GM19455 (cell line): ENCODE measurements around the gene ECE1.
A peak's percentile ranks its signal among the peaks of the same experiment; 100 is the strongest.
"Not testable (repeated sequence)": the region's sequence is repeated elsewhere in the genome, so short reads cannot be mapped to it uniquely, and the experiment has no call there.

Experiments used
- ATAC-seq: cut with Tn5 transposase; IDR thresholded peaks from one replicate; pipeline ENCODE4 v1.9.1; 2021; ENCODE audit not compliant: unreplicated experiment

The ECE1 gene

DNA sequence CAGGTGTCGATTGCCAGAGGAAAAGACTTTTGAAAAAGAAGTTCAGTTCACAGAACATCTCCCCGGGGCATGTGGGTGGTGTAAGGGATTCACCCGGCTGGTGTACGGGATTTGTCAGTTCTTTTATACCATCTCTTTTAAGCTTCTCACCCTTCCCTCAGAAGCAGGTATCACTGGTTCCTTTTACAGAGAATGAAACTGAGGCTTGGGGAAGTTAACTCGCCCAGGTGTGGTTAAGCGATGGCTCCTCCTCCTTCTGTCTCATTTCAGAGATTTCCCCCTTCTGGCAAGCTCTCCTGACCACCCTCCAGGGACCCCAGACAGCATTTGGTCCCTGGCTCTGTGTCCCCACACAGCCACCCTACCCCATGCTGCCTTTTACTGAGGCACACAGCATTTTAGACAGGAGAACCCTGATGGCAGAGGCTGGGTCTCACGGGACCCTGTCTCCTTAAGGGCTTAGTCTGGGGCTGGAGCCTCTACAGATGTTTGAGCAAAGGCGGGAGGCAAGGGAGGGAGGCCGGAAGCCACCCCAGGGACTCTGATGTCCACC, 2.8 kb upstream of the ECE1 start:
- ATAC-seq, result peak; percentile 39

DNA sequence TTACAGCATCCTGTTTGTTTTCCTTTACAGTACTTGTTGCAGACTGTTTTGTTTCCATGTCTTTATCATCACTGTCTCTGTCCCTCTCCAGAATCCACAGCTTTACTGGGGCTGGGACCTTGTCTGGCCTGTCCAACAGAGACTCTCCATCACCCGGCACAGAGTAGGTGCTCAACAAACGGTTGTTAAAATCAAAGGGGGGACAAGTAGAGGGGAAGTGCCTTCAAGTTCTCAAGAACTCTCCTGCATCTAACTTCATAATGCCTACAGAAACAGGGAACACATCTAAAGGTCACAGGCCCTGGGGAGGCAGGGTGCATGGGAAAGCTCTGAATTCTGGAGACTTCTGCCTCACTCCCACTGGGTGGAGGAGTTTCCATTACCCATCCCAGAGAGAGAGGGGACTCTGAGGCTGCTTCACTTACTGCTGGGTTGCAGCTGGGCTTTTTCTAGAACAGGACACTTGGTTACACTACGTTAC, 2.3 kb upstream of the ECE1 start:
- ATAC-seq, result no peak

DNA sequence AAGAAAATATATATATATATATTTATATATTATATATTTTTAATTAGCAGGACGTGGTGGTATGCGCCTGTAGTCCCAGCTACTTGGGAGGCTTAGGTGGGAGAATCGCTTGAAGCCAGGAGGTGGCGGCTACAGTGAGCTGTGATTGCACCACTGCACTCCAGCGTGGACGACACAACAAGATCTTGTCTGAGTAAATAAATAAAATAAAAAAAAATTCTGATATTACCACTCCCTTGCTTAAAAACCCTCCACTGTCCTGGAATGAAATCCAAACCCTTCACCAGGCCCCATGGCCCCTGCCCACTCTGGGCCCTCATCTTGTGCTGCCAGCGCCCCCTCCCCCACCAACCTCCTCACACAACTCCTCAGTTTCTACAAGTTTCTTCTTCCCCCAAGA, 1.7 kb upstream of the ECE1 start:
- no peak for ATAC-seq

DNA sequence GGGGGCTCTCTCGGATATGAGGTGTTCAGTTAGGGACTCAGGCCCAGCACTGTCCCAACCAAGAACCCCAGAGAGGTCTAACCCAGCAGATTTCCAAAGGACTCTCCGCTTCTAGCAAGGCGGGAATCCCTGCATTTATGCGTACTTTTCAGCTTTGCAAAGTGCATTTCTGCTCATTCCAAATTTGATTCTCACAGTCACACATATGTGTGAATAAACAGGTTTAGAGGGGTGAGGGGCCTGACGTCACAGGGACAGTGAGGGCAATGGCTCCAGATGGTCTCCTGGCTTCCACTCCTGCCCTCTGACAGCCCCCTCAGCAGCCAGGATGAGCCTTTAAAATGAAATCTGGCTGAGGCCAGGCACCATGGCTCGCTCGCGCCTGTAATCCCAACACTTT, 921 bp upstream of the ECE1 start:
- ATAC-seq, result no peak

DNA sequence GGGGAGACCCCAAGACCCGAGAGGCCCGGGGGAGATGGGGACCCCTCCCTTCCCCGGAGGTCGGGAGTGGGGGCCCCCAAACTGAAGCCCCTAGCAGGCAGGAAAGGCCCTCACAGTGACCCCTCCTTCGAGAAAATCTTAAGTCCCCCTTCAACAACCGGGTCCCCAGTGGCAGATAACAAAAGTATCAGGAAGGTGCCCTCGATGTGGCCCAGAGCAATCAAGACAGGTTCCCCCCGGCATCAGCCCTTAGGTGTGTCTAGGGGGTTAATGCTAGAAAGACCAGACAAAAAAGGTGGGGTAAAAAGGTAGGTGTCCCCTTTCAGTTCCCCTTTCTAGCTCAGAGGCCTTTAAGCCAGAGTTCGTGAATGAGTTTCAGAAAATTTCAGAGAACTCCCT, 282 bp upstream of the ECE1 start:
- ATAC-seq, result no peak

DNA sequence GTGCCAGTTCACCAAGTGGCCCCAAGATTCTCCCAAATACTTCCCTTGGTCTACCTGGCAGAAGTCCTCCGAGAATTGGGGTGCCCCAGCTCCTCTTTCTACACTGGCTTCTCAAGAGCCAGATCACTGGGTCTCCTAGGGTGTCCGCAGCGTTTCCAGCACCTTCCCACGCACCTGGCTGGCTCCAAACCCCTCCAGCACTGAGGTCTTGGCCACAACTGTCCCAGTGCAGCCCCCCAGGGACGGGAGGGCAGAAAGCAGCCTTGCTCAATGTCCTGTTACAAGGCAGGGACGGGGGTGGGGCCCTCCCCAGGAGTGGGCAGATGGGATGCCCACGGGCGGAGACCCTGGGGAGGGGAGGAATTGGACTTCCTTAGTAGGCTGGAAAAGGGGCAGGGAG, 1.1 kb downstream of the ECE1 start:
- ATAC-seq, result no peak

DNA sequence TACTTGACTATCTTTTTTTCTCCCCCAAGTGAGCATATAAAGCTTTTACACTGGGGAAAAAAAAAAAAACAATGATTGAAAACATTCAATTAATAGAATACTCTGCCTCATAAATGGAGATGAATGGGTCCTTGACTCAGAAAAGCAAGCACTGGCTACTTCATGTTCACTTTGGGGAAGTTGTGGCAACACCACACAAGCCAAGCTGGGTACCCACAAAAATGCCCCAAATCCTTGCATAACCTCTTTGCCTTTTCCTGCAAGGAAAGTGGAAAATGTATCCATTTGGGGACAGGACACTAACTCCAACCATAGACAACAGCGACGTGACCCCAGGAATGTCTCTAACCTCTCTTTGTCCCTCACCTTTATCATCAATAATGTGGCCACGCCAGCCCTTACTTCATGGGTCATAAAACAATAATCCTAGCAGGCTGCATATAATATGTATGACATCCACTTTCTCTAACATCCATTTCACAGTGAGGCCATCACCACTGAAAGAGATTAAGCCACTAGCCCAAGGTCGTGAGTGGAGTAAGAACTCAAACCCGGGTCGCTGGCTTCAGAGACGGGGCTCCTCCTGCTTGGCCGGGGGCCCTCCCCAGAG, 2.3 kb downstream of the ECE1 start:
- no peak for ATAC-seq

DNA sequence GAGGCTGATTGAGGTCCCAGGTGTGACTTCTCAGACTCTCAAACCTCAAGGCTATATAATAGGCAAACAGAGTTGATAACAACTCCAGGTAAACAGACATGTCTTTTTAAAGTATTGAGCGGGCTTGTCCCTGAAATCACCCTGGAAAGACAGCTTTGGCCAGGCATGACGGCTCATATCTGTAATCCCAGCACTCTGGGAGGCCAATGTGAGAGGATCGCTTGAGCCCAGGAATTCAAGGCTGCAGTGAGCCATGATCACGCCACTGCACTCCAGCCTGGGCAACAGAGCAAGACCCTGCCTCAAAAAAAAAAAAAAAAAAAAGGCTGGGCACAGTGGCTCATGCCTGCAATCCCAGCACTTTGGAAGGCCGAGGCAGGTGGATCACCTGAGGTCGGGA, 4.9 kb downstream of the ECE1 start:
- ATAC-seq, result not testable (repeated sequence)

DNA sequence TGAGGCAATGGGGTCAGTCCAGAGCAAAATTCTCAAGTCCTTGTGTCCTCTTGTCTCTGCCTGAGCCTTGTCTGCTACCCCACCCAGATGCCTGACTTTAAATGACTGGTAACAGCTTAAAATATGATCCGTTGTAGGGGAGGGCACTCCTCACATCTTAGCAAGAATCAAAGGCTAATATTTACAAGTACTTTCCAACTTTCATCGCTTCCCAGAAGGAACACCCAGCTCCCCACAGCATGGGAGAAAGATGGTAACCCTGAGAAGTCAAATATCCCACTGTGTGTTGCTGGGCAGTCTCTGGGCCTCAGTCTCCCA, 5.2 kb downstream of the ECE1 start:
- no peak for ATAC-seq

DNA sequence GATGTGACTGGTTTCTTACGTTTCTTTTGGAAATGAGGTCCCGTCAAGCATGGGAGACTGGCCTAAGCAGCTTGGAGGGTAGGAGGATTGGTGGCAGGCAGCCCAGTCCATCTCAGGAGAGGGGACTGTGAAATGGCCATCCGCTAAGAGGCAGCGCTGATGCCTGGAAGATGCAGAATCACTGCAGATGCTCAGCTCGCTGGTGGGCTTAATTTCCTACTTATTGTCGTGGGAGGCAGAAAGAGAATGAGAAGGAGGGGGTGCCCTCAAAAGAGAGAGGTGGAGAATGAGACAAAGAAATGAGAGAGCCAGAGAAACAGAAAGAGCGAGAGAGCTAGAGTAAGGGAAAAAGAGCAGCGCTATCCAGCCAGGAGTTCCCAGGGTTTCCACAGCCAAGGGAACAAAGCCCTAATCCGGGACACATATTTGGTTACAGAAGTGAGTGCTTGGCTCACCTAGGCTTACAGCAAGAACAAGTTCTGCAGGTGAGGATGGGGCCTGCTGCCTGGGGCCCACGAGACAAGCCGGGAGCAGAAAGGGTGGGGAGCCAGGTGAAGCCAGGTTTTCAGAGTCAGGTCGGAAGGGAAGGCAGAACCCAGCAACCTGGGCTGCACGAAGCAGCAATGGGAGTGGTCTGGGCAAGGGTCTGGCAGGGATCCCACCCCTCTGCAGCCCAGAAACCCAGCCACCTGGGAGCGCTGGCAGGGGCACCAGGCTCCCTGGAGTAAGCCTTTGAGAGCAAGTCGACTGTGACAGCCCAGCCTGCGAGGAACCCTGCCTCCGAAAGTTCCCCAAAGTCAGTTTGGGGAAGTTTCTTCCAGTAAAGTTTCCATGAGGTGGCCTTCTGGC, 5.8 kb downstream of the ECE1 start:
- no peak for ATAC-seq

DNA sequence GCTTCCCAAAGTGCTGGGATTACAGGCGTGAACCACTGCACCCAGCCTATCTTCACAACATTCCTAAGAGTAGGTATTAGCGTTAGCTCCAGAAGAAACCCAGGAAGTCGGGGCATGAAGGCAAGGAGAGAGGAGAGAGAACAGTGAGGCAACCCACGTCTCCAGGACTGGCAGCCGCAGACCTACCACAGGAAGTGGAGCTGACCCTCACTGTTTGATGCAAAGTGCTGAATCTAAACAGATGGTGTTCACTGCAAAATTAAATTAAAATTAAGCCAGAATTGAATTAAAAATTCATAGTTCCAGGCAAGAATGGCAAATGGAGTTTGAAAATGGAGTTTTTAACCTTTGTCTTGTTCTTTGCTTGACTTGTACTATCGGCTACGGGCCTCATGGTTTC, 6.7 kb downstream of the ECE1 start:
- no peak for ATAC-seq

DNA sequence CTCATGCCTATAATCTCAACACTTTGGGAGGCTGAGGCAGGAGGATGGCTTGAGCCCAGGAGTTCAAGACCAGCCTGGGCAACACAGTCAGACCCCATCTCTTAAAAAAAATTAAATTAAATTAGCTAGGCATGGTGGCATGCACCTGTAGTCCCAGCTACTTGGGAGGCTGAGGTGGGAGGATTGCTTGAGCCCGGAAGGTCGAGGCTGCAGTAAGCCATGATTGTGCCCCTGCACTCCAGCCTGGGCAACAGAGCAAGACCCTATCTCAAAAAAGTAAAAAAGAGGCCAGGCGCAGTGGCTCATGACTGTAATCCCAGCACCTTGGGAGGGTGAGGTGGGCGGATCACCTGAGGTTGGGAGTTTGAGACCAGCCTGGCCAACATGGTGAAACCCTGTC, 8.2 kb downstream of the ECE1 start:
- ATAC-seq, result not testable (repeated sequence)

DNA sequence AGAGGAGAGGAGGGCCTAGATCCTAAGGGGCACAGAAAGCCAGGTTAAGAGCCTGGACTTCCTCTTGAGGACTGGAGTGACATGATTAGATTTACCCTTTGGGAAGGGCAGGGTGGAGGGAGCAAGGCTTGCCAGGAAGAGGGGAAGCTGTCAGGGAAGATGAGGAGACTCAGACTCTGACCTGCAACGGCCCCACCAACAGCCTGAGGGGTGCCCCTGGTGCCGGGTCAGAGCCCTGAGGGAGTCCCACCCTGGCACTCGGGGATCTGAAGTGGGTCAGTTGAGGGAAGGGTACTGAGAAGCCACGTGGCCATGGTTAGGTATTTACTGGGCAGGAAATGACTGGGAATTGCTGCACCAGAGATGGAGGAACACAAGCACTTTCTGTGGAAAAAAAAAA, 9.8 kb downstream of the ECE1 start:
- ATAC-seq, result no peak

DNA sequence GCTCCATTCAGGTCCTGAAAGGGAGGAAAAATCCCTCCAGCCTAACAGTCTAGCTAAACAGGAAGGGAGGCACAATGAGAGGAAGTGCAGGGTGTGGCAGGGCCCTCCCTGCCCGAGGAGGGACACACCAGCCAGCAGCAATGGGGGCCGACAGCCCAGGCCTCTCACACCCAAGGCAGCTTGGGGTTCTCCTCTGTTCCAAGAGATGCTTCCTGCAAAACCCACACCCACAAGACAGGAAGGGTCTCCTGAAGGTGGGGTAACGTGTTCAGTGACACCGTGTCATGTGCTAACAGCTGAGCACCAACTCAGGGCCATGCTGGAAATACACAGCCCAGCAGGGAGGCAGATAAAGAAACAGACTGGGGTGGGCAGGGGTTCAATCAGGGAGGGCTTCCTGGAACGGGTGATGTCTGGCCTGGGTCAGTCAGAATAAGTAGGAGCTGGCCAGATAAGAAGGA, 10.2 kb downstream of the ECE1 start:
- ATAC-seq, result no peak

DNA sequence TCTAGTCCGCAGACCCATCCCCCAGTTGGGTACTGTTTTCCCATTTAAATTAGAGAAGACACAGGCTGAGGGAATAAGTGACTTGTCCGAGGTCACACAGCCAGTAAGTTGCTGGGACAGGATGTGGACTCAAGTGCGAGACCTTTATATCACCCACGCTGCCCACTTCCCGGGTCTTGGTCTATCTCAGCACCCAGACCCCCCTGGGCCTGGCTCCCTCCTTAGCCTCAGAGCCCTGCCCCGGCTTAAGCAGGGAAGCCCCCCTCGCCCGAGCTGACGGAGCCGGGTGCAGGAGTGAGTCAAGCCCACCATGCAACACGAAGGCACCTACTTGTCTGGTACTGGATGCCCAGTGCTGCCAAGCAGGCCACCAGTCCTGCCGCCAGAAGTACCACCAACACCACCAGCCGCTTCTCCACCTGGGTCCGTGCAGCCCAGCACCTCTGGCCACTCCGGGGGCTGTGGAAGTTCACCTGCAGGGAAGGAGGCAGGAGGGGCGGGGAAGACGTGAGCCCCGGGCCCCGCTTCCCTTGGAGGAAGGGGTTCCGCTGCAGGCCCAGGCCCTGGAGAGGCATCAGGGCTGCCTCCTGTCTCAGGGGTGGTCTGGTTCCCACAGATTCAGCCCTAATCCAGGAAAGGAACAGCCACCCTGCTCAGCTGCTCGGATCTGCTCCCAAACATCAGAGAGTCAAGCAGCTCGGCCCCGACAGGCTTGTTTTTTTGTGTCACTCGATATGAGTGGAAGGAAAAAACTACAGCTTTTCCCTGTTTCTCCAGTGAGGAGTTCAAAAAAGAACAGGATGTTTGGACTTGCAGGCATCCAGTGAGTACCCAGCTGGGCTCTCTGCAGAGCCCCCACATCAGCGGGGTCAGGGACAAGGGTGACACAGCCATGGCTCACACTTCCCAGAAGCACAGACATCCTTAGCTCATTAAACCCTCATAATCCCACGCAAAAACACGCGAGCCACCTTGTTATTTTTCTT, 11.1 kb downstream of the ECE1 start:
- ATAC-seq, result no peak

DNA sequence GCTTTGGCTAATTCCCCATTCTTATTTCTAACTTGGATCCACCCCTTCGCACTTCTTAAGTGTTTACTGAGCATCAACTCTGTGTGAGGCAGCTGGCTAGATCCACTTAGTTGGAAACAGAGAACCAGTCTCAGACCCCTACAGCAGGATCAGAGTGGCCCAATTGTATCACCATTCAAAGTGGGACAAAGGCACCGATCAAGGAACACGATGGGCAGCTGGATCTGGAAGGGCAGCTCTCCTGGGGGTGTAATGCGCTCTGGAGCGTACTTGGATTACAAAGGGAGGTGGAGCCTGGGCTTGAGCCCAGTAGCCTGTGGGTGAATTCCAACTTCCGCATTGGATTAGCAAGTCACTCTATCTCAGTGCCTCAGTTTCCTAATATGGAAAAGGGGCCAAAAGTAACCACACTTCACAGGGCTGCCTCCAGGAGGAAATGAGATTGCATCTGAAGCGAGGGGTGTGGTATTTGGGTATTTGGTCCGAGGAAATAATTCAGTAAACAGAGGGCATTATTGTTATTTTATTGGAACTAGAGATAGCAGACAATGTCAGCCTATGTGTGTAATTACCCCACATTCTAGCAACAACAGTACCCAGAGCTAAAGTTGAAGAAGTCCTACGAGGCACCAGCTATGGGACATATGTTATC, 11.9 kb downstream of the ECE1 start:
- ATAC-seq, result no peak

DNA sequence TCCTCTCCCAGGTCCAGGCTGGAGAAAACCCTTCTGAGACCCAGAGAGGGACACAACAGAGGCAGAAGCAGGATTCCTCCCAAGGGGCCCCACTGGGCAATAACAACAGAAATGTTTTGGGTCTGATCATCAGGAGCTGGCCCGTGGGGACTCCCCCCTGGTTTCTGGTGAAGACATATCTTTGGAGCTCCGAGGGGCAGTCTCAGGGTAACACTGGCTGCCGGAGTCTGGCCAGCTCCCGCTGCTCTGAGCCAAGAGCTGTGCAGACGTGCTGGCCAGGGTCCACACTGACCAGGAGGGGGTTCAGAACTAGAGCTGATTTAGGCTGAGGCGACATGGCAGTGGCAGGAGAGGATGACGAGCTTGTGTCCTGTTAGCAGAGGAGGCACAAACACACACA, 13.1 kb downstream of the ECE1 start:
- ATAC-seq, result no peak

DNA sequence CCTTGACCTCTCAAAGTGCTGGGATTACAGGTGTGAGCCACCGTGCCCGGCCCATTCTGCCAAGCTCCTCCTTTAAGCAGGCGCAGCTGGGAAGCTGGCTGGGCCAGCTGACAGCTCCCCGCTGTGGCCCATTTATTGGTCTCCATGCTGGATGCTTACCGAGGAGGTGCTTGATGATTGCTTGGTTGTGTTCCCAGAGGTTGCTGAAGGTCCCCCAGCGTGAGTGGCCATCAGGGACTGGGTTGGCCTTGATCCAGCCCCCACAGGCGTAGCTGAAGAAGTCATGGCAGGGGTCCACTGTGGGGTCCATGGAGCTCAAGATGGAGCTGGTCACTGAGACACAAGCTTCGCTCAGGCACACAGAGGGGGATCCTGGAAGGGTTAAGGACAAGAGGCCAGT, 17.7 kb downstream of the ECE1 start:
- ATAC-seq, result no peak

DNA sequence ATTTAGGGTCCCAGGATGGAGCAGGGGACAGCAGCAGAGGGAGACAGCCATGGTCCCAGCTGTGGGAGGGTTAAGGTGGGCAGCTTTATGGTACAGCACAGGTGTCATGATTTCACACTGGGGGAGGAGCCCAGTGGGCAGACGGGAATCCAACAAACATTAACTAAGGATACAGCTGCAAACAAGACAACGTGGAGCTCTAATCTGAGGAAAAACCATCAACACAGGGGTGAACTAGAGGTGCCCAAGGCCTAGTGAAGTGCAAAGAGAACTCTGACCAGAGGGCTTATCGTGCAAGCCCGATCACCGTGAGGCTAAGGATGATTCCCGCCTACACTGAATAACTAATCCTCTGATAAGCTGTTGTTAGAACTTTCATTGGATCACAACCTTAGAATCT, 18.7 kb downstream of the ECE1 start:
- no peak for ATAC-seq

DNA sequence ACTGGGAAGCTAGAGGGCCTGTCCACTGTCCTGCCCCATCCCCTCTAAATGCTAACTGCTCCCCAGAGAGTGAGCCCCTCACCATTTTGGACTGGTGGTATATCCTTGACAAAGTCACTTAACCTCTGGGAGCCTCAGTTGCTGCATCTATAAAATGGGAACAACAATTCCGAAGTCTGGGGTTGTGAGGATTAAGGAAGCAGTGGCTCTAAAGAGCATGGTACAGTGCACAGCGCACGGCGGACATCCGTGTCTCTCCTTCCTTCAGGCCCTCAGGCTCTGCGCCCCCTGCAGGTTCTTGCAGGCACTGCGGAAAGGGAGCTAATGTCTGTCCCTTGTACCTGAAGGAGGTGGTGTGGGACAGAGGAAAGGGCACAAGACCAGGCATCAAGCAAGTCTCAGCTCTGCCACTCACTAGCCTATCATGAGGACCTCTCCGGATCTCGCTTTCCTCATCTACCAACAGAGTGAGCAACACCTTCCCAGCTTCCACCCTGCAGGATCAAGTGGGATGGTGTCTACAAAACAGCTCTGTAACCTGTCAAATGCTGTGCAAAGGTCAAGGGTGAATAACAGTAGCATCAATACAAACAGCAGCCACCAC, 20.1 kb downstream of the ECE1 start:
- ATAC-seq, result no peak
